ENCODE data around the gene OR56A5.

GRCh38 chr11:5928811-5929210, 39.5 kb downstream of the OR56A5 start:
- TF ChIP-seq POLR2A (IDR thresholded peaks at IDR 0.05), result no peak
- TF ChIP-seq CTCF (IDR thresholded peaks at IDR 0.05), result no peak
- TF ChIP-seq EP300 (IDR thresholded peaks at IDR 0.05; ENCODE audit: low read depth), result no peak
